GM21619 (cell line): ENCODE data around the gene DTWD2.

Experiments used
- ATAC-seq: cut with Tn5 transposase; IDR thresholded peaks from one replicate; pipeline ENCODE4 v1.9.1; 2021; ENCODE audit not compliant: unreplicated experiment

The DTWD2 gene

GRCh38 chr5:118987988-118988865 is at the start of gene DTWD2:
Gene DTWD2 (minus strand): TSS chr5:118988547. CDS start chr5:118988511, 36 bp downstream.
- peak; percentile 92 for ATAC-seq

GRCh38 chr5:119037496-119038215 is 49.3 kb upstream of the DTWD2 start:
- no peak for ATAC-seq

- ATAC-seq, result no peak
Observed at GRCh38 chr5:119036101-119036762, 47.9 kb upstream of the DTWD2 start.

- no peak for ATAC-seq
Observed at GRCh38 chr5:119033135-119033534, 44.8 kb upstream of the DTWD2 start.

GRCh38 chr5:119032656-119033055 is 44.3 kb upstream of the DTWD2 start:
- ATAC-seq, result peak; percentile 36

DNA sequence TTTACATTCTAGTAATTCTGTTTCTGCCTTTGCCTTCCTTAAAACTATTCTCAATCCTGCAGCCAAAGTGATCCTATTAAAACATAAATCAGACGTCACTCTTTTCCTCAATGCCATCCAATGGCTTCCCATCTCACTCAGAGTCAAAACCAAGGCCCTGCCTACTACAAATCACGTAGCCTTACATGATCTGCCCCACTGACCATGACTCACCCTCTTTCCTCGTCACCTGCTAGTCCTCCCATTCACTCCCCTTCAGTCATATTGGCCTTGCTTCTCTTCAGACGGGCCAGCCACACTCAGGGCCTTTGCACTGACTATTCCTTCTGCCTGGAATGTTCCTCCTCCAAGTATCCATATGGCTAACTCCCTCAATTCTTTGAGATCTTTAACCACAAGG is 43.6 kb upstream of the DTWD2 start:
- ATAC-seq, result no peak

DNA sequence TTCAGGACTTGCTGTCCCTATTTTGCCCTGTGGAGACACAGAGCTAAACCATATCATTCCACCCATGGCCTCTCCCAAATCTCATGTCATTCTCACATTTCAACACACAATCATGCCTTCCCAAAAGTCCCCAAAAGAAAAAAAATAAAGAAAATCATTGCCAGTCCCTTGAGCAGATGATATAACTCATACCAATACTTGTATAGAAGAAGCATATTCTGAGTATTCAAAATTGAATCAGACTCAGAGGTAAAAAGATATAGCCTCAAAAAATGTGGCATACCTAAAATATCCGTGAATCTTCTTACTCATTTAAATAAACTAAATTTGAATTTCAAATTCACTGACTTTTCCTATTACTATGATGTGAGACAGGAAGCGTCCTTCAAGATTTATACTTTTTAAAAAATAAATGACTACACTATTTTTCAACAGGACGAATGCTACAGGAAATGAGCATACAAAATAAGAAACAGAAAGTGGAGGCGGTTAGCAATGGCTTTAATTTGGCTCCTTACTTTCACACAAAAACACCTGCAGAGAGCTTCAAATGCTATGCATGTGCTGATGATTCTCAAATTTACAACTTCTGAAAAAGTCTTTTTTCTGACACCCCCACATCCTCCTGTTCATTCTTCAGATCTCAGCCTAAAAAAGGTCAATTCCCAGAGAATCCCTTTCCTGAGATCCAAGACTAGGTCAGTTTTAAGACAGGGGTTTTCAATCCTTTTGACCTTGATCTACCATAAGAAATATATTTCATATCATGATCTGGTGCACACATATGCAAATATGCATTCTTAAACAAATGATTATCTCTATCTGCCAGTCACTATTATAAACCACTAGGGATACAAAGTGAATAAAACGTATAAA is 42.9 kb upstream of the DTWD2 start:
- ATAC-seq, result peak; percentile 69

GRCh38 chr5:119028575-119028974 is 40.2 kb upstream of the DTWD2 start:
- ATAC-seq, result no peak

DNA sequence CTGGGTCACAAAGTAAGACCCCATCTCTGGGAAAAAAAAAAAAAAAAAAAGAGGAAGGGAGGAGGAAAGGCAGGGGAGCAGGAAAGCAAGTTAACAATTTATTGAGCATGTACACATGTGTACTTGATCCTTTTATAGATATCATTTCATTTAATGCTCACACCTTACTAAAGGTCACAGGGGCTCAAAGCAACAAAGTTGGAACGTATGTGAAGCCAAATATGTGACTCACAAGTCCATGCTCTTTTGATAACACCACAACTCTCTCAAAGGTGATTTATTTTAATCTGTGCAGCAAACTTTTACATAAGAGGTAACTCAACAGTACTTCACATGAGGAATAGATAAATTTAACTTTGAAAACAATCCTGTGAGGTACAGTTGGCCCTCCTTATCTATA is 34.4 kb upstream of the DTWD2 start:
- ATAC-seq, result no peak

DNA sequence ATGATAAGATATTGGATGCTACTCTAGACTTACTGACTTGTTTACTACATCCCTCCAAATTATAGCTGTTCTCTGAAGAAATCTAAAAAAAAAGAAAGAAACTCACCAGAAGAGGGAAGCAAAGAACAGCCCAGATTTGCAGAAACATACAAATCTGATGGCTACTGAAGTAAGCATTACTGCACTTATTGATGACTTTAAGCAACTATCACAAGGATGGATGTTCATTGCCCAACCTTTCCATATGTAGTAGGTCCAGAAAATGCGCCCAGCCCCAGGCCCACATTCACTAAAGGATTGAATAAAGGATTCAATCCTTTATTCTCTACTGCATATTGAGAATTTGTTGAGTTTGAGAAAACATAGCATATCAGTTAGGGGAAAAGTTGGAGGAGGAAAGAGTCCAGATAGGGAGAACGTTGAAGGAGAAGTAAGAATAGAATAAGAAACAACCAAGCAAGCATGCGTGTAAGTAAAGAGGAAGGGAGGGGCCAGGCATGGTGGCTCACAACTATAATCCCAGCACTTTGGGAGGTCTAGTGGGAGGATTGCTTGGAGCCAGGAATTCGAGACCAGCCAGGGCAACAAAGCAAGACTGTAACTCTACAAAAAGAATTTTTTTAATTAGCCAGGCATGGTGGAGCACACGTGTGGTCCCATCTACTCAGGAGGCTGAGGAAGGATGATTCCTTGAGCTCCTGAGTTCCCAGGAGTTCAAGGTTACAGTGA is 33.8 kb upstream of the DTWD2 start:
- ATAC-seq, result peak; percentile 83

DNA sequence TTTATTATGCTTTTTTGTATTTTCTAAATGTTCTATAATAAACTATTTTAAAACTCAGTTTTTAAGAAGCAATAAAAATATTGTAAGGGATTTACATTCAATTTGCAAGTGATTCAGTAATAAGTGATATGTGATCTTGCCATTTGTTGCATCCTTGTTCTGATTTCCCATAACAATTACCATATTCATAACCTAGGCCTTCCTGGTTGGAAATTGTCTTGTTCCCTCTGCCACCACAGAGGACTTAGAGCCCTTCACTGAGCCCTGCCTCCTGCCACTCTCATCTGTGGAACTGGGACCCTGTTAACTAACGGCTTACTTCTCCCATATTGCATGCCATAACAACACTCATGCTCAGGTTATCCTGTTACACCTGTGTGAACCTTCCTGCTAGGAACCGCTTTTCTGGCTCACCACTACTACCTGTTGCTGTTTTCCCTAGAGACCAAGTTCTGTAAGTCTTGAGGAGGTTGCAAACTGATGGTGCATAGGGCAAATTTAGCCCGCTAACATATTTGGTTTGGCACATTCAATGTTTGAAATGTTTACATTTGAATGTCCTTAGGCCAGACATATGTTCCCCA is 32.9 kb upstream of the DTWD2 start:
- no peak for ATAC-seq

DNA sequence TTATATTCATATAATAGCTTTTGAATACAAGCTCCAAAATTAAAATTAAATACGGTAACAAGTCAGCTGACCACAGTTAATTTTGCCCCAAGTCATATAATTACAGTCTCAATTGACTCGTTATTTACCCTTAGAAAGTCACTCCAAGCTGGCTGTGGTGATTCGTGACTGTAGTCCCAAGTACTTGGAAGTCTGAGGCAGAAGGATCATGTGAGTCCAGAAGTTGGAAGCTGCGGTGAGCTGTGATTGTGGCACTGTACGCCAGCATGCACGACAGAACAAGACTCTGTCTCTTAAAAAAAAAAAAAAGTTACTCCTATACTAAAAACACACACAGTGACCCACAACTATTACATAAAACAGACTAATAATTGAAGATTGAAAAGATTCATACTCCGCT is 31.6 kb upstream of the DTWD2 start:
- no peak for ATAC-seq

GRCh38 chr5:119019501-119019900 is 31.2 kb upstream of the DTWD2 start:
- no peak for ATAC-seq

DNA sequence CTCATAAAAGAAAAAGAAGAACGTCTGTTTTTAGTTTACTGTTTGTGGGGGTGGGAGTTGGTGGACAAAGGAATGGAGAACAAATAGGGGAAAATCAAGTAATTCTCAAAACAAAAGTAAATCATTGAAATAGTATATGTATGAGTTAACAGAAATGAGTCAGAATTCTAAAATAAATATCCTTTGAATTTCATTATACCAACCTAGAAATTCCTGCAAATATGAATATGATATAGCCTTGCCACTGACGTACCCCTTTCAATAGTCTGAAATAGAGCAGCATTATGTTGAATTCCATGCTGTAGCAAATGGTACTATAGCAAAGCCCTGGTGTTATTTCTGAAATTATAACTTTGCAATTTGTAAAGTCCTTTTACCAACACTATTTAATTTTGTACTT is 29.6 kb upstream of the DTWD2 start:
- no peak for ATAC-seq

DNA sequence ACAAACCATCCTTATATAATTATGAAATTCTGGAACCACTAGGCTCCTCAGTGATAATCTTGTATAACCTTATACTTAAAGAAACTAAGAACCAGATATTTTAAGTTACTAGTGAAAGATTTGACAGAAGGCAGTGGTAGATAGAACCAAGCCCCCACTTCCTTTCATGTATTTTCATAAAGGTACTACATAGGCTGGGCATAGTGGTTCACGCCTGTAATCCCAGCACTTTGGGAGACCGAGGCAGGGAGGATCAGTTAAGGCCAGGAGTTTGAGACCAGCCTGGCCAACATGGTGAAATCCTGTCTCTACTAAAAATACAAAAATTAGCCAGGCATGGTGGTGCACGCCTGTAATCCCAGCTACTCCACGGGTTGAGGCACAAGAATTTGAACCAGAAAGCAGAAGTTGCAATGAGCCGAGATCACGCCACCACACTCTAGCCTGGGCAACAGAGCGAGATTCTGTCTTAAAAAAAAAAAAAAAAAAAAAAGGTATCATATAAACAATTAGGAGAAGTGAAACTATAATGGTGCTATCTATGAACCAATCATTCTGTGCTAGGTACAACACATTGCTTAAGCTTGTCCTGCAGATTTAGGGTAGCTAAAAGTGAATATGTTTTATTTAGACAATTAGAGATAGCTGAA is 27.9 kb upstream of the DTWD2 start:
- peak; percentile 82 for ATAC-seq

GRCh38 chr5:119011186-119011585 is 22.8 kb upstream of the DTWD2 start:
- ATAC-seq, result no peak

- no peak for ATAC-seq
Observed at GRCh38 chr5:119010206-119010605, 21.9 kb upstream of the DTWD2 start.

DNA sequence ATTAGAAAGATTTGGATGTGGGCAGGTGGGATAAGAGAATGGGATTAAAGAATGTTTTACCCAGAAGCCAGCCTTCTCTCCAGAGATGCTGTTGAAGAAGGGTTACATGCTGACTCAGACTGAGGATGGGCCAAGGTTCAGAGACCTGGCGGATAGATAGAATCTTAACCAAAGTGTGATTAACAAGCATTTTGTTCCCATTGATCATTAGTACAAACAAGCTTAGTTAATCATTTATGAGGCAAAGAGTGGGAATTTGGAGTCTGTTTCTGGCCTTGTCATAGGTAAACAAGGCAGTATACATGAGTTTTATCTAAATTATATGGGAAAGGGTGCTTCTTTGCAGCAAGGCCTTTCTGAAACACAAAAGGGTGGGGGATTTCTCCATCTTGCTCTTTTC is 20.8 kb upstream of the DTWD2 start:
- ATAC-seq, result no peak

DNA sequence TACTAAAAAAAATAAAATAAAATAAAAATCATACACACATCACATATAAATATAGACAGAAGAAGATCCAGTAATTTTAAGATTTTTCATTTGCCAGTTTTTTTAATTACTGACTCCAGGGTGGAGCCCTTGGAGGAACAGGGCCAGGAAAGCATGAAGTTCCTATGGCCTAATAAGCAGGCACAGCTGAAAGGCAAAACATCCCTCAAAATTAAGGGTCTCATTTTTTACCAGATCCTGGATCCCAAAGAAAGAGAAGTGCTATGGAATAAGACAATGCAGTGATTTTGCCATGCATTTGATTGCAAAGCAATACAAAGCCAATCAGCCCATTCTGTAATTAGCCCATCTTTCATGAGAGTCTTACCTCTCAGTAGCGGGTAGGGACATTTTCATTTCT is 11.3 kb upstream of the DTWD2 start:
- ATAC-seq, result no peak
